Ureter (tissue), 1 donor: Measurements from ENCODE around the gene CDK17. TPM values are rescaled to one million over a fixed set of nuclear protein-coding genes. Genes with fewer than 3 reads are reported as not detected.
"Not testable (repeated sequence)": the region's sequence is repeated elsewhere in the genome, so short reads cannot be mapped to it uniquely, and the experiment has no call there.

Source experiments
- DNase-seq: peaks from one replicate; pipeline ENCODE4 v3.0.0-alpha.2; 2020; ENCODE audit warnings: low spot score
- total RNA-seq: library from RNA; stranded (reverse); gene quantifications from one replicate; pipeline ENCODE4 v1.2.4, GENCODE V29; 2023
- donor health status: DM: yes; HTN: yes; CAD: no.

Gene CDK17
- total RNA-seq, 1 donor from 2014 or later = 40.9 TPM

DNA sequence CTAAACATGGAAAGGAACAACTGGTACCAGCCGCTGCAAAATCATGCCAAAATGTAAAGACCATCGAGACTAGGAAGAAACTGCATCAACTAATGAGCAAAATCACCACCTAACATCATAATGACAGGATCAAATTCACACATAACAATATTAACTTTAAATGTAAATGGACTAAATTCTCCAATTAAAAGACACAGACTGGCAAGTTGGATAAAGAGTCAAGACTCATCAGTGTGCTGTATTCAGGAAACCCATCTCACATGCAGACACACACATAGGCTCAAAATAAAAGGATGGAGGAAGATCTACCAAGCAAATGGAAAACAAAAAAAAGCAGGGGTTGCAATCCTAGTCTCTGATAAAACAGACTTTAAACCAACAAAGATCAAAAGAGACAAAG, 82.4 kb downstream of the CDK17 start:
- not testable (repeated sequence) for DNase-seq

DNA sequence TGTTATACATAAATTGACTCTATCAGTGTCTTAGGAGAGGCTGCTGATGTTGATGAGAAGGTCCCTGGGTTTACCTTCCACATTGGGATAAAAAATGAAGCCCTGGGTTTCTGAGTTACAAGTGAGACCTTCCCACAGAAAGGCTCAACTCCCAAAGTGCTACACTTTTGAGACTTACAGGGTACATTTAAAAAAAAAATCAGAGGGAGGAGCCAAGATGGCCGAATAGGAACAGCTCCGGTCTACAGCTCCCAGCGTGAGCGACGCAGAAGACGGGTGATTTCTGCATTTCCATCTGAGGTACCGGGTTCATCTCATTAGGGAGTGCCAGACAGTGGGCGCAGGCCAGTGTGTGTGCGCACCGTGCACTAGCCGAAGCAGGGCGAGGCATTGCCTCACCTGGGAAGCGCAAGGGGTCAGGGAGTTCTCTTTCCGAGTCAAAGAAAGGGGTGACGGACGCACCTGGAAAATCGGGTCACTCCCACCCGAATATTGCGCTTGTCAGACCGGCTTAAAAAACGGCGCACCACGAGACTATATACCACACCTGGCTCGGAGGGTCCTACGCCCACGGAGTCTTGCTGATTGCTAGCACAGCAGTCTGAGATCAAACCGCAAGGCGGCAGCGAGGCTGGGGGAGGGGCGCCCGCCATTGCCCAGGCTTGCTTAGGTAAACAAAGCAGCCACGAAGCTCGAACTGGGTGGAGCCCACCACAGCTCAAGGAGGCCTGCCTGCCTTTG, 84.3 kb downstream of the CDK17 start:
- DNase-seq = not testable (repeated sequence)

DNA sequence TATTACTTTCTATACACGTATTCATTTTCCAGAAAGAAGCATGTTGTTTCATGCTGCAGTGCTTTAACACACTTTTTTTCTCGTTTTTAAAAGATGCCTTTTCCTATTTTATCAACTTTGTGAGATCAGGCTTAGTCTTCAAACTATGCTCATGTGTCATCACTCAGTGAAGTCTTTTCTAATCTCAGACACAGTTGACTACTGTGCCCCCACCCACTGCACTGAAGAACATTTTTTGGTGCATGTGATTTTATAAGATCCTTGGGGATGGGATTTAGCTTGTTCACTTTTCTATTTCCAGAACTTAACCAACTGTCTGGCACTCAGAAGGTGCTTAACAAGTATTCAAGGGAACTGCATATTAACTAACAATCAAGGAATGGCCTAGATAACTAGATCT, 85.5 kb downstream of the CDK17 start:
- DNase-seq = no peak

DNA sequence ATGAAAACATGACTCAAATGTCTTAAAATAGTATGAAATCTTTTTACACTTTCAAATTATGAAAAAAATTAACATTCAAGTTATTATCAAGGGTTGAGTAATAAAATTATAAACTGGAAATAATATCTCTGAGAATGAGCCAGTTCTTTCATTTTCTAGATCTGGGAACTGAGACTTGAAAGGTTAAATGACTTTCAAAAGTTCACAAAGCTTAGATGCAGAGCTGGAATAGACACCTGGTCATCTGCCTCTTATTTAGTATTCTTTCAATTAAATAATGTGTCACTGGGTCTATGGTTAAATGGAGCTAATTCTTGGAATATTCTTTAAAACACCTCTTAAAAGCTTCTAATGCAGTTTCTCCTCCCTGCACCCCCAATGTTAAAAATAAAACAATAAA, 86.6 kb downstream of the CDK17 start:
- no peak for DNase-seq

DNA sequence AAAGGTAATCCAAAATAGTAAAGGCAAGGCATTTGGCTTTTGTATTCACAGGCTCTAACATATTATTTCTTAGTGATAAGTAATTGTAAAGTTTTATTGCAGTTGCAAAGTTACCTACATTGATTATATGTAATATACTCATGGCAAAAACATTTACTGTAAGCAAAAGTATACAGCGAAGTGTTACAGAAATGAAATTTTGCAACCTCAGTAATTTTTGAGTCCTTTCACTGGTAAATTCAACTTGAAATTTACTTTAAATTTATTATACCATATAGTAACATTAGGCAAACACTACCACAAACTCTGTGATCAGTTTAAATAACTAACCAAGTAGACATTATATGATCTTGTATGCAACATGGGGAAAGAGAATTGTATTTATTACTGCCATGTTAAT, 89.0 kb downstream of the CDK17 start:
- DNase-seq = no peak

DNA sequence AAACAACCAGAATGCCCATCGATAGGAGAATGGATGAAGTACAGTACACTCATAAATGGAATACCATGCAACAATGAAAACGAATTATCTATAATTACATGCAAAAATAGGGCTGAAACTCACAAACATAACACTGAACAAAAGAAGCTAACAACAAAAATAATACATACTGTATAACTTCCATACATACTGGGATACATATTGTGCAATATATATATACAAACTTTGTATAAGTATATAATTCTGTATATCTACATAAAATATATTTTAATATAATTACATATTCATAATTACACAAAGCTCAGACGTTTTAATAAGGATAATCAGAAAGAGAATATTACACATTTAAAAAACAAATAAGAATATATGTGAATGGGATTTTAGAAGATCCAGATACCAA, 90.2 kb downstream of the CDK17 start:
- no peak for DNase-seq

DNA sequence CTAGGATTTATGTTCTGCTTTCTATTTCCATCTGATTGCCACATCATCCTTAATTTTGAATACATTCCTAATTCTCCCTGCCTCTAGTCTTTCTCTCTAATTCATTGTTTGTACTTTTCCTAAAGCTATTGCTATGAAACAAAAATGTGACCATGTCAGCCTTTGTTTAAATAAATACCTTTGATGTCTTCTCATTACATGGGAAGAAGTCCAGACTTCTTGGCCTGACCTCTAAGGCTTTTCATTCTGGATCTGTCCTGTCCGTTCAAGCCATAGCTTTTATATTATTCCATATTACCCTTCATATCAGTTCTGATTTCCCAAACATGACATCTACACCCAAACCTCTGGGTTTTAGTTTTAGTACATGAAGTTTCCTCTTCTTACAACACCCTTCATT, 91.4 kb downstream of the CDK17 start:
- DNase-seq = no peak

DNA sequence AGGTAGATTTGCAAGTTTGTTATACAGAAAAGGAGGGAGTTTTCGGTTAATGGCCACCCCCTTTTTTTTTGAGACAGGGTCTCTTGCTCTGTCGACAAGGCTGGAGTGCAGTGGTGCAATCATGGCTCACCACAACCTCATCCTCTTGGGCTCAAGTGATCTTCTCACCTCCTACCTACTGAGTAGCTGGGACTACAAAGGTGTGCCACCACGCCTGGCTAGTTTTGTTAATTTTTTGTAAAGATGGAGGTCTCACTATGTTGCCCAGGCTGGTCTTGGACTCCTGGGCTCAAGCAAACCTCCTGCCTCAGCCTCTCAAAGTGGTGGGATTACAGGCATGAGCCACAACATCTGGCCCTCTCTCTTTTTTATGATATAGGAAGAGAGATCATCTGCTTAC, 94.6 kb downstream of the CDK17 start:
- DNase-seq = no peak

DNA sequence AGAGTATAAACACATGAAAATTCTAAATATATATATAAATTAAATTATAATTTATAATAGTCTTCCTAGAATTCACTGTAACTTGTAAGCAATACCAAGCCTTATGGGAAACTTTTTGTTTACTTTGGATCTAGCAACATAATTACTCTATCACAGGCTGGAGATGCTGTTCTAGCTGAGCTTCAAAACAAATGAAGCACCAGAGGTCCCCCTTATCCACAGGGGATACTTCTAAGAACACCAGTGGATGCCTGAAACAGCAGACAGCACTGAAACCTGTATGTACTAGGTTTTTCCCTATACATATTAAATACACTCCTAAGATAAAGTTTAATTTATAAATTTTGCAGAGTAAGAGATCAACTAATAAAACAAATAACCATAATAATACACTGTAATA, 96.6 kb downstream of the CDK17 start:
- DNase-seq = no peak

DNA sequence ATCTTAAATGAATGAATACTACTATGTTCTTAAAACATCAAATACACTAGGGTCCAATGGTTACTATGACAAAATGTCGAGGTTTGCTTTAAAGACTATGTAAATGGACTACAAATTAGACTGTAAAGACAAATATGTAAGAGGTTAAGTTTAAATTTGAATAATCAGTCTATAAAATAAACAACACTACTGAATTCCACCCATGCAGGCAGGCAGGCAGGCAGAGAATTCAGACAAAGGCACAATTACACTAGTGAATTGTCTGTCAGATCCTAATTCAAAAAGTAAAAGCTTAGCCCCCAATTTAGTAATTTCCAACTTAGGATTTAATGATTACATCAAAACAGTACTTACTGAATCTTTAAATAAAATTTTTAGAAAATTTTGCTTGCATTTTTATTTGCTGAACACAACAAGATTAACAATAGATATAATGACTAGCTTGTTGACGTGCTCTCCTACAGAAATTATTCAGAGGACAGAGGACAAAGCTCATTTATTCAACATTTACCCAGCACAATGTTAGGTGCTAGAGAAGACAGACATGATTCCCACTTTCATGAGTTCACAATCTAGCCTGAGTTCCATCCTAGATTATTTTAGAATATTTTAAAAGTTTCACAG, 97.4 kb downstream of the CDK17 start:
- DNase-seq = no peak

DNA sequence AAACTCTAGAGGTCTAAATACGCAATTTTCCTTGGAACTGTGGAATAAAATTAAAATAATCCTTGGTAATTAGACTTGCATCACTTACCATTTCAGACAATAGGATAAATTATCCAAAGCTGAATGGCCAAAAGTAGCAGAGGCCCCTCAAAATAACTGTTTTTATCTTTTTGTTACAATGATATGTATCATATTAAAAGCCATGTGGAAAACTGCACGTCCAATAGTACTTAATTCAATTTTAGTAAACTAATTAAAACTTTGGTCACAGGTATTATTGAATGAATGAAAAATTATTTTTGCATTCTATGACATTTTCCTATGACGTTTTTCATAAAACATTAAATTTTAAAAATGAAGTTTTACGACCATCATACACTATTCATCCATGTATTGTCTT, 98.5 kb downstream of the CDK17 start:
- DNase-seq = no peak

DNA sequence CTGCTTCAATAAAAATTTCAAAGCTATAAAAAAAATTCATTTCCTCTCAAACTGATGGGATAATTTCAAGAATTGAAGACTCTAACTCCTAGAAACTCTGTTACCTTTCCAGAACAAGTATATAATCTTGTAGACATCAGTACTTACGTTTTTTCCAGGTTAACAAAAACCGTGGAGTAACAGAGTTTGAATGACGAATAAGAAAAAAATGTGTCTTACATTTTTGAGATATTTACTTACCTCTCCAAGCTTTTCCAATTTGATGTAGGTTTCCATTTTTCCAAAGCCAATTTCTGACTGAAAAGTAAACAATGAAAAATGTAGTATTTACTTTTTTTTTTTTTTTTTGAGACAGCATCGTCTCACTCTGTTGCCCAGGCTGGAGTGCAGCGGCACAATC, 100.2 kb downstream of the CDK17 start:
- DNase-seq = no peak

DNA sequence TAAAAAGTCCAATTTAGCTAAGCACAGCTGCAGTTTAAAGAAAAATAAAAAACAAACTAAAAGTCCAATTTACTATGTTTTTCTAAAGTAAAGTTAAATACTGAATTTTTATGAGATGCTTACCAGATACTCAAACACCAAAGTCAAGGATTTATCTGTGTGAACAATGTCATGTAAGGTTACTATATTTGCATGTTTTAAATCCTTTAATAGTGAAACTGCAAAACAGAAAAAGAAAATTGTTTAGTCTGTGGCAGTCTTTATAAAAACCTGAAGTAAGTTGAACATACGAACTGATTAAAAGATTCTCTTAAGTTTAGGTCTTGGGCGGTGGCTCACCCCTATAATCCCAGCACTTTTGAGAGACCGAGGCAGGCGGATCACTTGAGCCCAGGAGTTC, 102.7 kb downstream of the CDK17 start:
- DNase-seq = no peak

DNA sequence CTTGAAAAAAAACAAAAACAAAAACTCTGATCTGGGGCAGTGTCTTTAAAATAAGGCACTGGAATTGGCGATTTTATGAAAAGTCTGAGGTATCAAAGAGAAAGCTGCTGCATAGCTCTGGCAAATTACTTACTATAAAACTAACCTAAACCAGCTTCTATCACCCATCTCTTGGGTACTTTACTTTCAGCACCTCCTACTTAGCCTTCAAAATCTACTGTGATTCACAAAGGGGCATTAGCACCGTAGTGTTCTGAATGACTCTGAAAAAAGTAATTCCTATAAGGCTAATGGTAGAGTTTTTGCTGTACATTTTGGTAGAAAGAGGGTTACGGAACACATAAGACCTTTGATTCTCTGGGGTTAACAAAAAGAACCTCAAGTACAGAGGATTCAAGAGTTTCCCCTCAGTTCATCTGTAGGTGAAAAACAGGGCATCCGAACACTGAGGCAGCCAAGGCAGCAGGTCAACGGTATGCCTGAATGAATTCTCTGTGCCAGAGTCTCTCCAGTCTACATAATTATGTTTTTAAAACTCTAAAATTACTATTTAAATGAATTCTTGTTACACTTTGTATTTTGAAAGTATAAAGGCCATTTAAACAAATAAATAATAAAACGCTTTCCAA, 104.6 kb downstream of the CDK17 start:
- DNase-seq = no peak

DNA sequence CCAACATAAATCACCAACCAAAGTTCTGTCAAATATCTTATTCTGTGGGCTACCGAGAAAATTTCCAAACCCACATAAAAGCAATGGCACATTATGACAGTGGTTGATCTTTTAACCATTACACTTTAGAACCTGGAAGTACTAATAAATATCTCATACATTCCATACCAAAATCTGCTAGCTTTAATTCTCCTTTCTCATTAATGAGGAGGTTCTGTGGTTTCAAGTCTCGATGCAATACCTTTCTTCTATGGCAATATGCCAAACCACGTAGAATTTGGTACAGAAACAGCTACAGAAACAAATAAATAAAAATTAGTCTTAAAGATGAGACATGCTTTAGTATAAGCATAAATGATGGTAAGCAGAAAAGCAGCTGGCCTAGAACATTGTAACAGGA, 105.4 kb downstream of the CDK17 start:
- DNase-seq = no peak

DNA sequence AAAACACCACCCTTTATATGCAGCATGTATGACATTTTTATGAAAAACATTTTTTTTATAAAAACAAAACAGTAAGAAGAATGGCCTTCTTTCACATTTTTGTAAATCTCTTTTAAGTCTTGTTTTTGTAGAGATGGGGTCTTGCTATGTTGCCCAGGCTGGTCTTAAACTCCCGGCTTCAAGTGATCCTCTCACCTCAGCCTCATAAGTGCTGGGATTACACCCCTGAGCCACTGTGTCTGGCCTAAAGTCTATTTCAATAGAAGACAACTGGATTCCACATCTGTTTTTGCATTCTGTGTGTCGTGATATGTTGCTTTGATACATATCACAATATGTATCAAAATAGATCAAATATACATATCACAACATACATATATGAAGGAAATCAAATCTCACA, 107.1 kb downstream of the CDK17 start:
- no peak for DNase-seq

DNA sequence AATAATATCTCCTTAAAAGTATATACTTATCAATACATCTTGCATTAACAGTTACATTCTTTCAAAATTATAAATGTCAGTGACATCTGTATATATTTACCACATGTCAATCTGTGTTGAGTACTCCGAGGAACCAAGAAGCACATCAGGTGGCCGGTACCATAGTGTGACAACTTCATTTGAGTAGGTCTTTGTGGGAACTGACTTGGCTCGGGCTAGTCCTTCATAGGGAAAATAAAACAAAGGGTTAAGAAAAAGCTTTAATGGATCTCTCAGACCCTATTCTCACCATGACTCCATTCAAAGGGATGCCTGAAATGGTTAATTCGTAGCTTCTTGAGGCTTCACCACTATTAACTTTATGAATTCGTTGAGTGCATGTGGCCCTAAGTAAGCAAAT, 111.2 kb downstream of the CDK17 start:
- DNase-seq = no peak

DNA sequence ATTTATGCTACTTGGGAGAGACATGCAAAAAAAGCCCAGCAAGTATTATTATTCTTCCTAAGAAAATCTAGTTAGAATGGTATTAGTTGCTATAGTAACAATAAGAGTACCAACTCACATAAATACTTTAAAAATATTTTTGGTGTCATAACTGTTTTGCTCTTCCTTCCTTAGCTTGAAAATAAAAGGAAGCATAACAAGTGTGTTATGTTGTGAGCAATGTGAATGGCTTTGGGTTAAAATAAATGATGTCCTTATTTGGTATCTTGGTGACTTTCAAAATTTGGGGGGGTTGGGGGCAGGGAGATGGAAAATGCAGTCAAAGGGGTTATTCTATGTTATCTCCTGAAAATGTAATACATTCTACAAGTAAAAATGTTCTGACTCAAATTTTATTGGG, 115.1 kb downstream of the CDK17 start:
- DNase-seq = no peak

DNA sequence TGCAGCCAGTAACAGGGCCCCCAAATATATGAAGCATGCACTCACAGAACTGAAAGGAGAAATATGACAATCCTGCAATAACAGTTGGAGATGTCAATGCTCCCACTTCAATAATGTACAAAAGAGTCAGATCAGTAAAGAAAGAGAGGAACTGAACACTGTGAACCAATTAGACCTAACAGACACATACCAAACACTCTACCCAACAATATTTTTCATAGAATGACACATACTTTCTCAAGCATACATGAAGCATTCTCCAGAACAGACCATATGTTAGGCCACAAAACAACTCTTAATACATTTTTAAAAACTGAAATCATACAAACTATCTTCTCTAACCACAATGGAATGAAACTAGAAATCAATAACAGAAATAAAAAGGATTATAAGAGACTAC, 125.9 kb downstream of the CDK17 start:
- no peak for DNase-seq

DNA sequence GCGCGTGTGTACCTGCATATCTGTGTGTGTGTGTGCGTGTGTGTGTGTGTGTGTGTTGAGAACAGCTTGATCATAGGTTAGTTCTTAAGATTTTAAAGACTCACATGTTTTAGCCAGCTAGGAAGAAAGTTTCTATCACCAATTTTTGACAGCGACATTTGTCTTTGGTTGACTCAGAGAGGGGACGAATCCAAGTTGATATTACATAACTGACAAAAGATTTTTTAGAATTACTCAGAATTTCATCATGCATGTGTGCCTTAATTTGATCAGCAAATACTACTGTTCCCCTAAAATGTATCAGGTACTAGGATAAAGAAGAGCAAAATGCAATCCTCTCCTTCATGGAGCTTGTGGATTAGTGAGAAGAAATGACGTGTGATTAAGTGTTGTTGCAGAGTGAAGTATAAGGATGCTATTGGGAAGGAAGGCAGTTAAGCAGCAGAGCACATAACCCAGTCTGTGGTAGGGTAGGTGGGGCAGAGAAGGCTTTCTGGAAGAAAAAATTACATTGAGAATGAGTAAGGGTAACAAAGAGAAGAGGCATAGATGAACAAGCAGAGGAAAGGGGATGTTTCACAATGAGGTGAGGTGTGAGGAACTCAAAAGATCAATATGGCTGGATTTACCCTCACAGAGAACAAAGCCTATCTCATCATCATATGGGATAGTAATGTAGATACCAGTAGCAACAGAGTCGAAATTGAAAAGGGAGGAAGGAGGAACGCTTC, 128.6 kb downstream of the CDK17 start:
- no peak for DNase-seq

DNA sequence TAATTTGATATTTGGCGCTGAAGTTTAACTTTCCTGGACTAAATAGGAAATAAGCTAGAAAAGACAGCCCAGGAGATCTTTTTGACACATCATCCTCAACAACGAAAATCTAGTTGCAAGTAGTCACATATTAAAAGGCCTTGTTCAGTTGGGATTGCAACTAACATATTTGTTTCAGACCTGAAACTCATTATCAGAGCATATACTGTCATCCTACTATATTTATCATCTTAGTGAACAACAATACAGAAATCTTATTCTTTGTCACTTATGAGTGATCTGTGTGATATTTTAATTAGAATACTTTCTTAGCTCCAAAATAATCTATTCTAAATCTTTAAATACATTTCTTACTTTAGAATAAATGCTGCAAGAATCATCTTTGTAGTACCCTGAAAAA, 134.0 kb downstream of the CDK17 start:
- DNase-seq = no peak

DNA sequence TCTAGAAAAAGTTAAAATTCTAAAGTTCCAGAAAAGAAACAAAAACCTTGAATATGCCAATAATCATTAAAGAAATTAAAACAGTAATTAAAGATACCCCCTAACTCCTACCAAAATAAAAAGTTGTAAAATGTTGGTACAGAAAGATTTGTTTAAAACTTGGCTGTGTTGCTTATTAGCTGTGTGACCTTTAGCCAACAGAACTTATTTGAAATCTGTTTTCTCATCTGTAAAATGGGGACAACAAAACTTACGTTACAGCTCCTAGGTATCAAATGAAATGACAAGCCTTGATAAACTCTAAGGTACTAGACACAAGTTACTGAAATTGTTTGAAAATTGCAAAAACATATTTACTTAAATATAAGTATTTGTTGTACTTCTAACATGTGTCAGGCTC, 134.4 kb downstream of the CDK17 start:
- DNase-seq = no peak

DNA sequence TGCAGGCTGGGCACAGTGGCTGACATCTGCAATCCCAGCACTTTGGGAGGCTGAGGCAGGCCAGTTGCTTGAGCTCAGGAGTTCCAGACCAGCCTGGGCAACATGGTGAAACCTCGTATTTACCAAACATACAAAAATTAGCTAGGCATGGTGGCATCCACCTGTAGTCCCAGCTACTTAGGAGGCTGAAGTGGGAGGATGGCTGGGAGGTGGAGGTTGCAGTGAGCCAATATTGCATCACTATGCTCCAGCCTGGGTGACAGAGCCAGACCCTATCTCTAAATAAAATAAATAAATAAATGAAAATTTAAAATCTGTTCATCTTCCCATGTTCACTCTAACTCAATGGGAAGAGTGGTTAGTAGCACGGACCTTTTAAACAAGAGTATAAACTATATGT, 134.8 kb downstream of the CDK17 start:
- no peak for DNase-seq
